Measurements from ENCODE around the gene HPCAL1. TPM values are rescaled to one million over a fixed set of nuclear protein-coding genes. Genes with fewer than 3 reads are reported as not detected.
A peak's percentile ranks its signal among the peaks of the same experiment; 100 is the strongest.

Gene HPCAL1
- total and polyA plus RNA-seq, 2 of the 8 experiments (the other 6 are each of a cell fraction or from before 2014, with no cell fraction given): 5.8 to 8.6 TPM

DNA sequence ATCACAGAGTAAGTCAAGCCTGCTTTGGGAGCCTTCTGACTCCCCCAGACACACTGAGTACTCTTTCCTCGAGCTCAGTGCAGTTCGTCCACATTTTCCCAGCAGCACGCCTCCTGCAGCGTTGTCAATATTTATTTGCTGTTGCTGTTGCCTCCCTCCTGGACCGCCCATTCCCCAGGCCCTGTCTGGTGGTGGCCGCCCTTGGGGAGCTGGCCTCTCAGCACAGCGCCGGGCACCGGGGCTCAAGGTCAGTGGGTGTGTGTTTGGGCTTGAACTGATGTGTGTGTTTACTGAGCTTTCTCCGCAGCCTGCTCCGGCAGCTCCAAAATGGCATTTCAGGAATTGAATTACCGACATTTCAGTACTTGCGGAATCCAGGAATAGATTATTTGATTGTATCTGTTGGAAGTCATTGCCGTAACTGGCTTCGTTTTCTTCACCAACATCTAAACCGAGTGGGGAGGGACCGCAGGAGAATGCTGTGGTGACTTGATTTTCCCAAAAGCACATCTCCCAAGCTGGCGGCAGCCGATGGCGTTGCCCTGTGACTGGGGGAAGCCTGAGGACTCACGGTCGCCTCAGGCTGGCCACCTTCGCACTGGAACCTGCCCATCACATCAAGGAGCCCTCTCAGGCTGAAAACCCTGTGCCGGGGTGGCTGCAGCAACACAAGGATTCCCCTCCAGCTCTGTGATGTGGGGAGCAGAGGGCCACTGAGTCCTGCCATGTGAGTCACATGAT lies 66.0 kb downstream of the HPCAL1 start:
- no peak overlapping the region for H2AK5ac ChIP-seq (ENCODE audit: low read depth, low read length)
- DNase-seq (ENCODE audit: low read depth in 1 of 2, low spot score in 2 of 2) (no peak), FAIRE-seq (no peak)
- ChIA-PET CTCF (ENCODE audit: partially characterized antibody) (interaction anchor here (0.7 to 7.0 kb wide), 8 partner anchors 14 to 209 kb away, joined by 3 to 42 read pairs (median 4); no protein-coding TSS in a partner anchor), POLR2A (ENCODE audit: partially characterized antibody) (no interaction called here)
- no peak overlapping the region for H3K18ac ChIP-seq (ENCODE audit: extremely low read depth, low read length)
- no peak overlapping the region for H3K4me2 ChIP-seq (ENCODE audit: insufficient read depth in 1 of 2, low read depth in 2 of 2, low read length in 2 of 2)
- H3K23ac ChIP-seq (ENCODE audit: insufficient read length): no peak overlapping the region
- no peaks in the 10 kb centered on the region; a peak in 1 of 7 replicates for H3K4me1 ChIP-seq (replicated peaks in 1 of 4; ENCODE audit: control insufficient read depth in 3 of 4, insufficient read depth in 4 of 4, low read length in 3 of 4)
- no peaks in the 10 kb centered on the region; a peak in 1 of 8 replicates for H3K36me3 ChIP-seq (ENCODE audit: control insufficient read depth in 2 of 4, insufficient read depth in 4 of 4, low read length in 3 of 4)
- no peaks in the 10 kb centered on the region for H3K9me3 ChIP-seq (ENCODE audit: insufficient read depth in 2 of 2, low read depth in 1 of 2, low read length in 1 of 2)
- peaks cover 3% of the 10 kb centered on the region; the same call in 1 of the 2 replicates for H3K23me2 ChIP-seq (ENCODE audit: low read depth, low read length)
- H3K79me2 ChIP-seq (ENCODE audit: control insufficient read depth in 1 of 2, insufficient read depth in 2 of 2, low read length in 2 of 2): no peaks in the 10 kb centered on the region
- no peak overlapping the region for H3K9ac ChIP-seq (replicated peaks in 1 of 4; ENCODE audit: extremely low read depth in 1 of 4, low read depth in 3 of 4, low read length in 3 of 4)
- 0 out of 2 replicates have a peak overlapping the region, but pooled peaks have one; percentile 48 for H2BK15ac ChIP-seq (ENCODE audit: low read length)
- H3K79me1 ChIP-seq (ENCODE audit: low read depth, low read length): peaks cover 7% of the 10 kb centered on the region
- H2AFZ ChIP-seq (ENCODE audit: low read length): no peak overlapping the region
- H2BK12ac ChIP-seq (ENCODE audit: low read depth, low read length): no peak overlapping the region
- H4K91ac ChIP-seq (replicated peaks; ENCODE audit: insufficient read length, low read length): peak overlapping the region; percentile 59
- no peak overlapping the region for H3K4ac ChIP-seq (replicated peaks; ENCODE audit: insufficient read length, low read depth, low read length)
- 92% methylated on average over 21 of the region's 24 CpGs; no CpG with 5 or more reads in 1 of the 2 experiments for WGBS, 2 experiments (ENCODE audit: extremely low coverage in 1 of 2, insufficient coverage in 1 of 2, insufficient read length in 1 of 2, insufficient replicate concordance in 2 of 2, low coverage in 1 of 2, low lambda C conversion rate in 2 of 2, missing lambda C conversion rate in 1 of 2)
- H2BK5ac ChIP-seq (ENCODE audit: low read depth, low read length): no peak overlapping the region; the same call in 1 of the 2 replicates
- no peak overlapping the region for H3K27ac ChIP-seq (ENCODE audit: low read depth, low read length)
- peak overlapping the region; percentile 57; the same call in 1 of the 2 replicates for H4K8ac ChIP-seq (ENCODE audit: extremely low read depth, insufficient read depth, low read length)
- H3K4me3 ChIP-seq (ENCODE audit: extremely low read depth in 1 of 4, insufficient read depth in 2 of 4, low read depth in 3 of 4, low read length in 4 of 4): no peak overlapping the region
- H3K14ac ChIP-seq (ENCODE audit: insufficient read length): no peak overlapping the region
- no peaks in the 10 kb centered on the region for H3K27me3 ChIP-seq (replicated peaks in 1 of 4; ENCODE audit: control insufficient read depth in 3 of 4, extremely low read depth in 1 of 4, insufficient read depth in 3 of 4, low read length in 3 of 4)
- no peak overlapping the region for H2BK20ac ChIP-seq (ENCODE audit: low read length)
- no peak overlapping the region for H2BK120ac ChIP-seq (replicated peaks; ENCODE audit: low read depth, low read length)
- no peak overlapping the region for H4K5ac ChIP-seq (ENCODE audit: insufficient read length, low read depth, low read length)
- no peak overlapping the region for H3K56ac ChIP-seq (replicated peaks; ENCODE audit: insufficient read length, low read depth, low read length)
- peaks cover 0 to 6% of the 10 kb centered on the region in 2 experiments for H4K20me1 ChIP-seq (replicated peaks in 1 of 2; ENCODE audit: control insufficient read depth in 1 of 2, insufficient read depth in 2 of 2, low read length in 2 of 2)
- TF ChIP-seq, protein P1, sequence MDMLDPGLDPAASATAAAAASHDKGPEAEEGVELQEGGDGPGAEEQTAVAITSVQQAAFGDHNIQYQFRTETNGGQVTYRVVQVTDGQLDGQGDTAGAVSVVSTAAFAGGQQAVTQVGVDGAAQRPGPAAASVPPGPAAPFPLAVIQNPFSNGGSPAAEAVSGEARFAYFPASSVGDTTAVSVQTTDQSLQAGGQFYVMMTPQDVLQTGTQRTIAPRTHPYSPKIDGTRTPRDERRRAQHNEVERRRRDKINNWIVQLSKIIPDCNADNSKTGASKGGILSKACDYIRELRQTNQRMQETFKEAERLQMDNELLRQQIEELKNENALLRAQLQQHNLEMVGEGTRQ (IDR thresholded peaks at IDR 0.05; ENCODE audit: low read length): no peak
- TF ChIP-seq JUN (IDR thresholded peaks at IDR 0.05; ENCODE audit: low read depth, low read length) (no peak), TCF12 (IDR thresholded peaks at IDR 0.05; ENCODE audit: low read depth, low read length) (no peak), MAFK (IDR thresholded peaks at IDR 0.05; ENCODE audit: low read depth, low read length) (no peak), TAF1 (IDR thresholded peaks at IDR 0.05; ENCODE audit: low read depth, low read length) (no peak), HDAC2 (IDR thresholded peaks at IDR 0.05; ENCODE audit: borderline replicate concordance in 1 of 2, low read depth in 2 of 2, low read length in 2 of 2) (no peak), SIX5 (IDR thresholded peaks at IDR 0.05; ENCODE audit: low read depth, low read length) (no peak), SRF (IDR thresholded peaks at IDR 0.05; ENCODE audit: low read depth, low read length) (no peak), EZH2 (IDR thresholded peaks at IDR 0.05; ENCODE audit: low read depth, low read length, severe bottlenecking) (no peak), KDM5A (IDR thresholded peaks at IDR 0.05; ENCODE audit: low read length) (no peak), RBBP5 (IDR thresholded peaks at IDR 0.05; ENCODE audit: borderline replicate concordance, low read depth, low read length) (no peak)
